Thyroid gland (tissue), 4 donors: Measurements from ENCODE around the gene DPP10. TPM values are rescaled to one million over a fixed set of nuclear protein-coding genes. Genes with fewer than 3 reads are reported as not detected.
"Not testable (repeated sequence)": the region's sequence is repeated elsewhere in the genome, so short reads cannot be mapped to it uniquely, and the experiment has no call there.

ENCODE experiments used
- DNase-seq, 2 donors: peaks; one replicate each; pipeline ENCODE4 v3.0.0-alpha.2; 2019
- H3K27ac ChIP-seq, 3 donors: fragments of 200-600 bp; sonication (generic); 1 replicate in 2 of 3; 2 replicates in 1 of 3; pipeline ENCODE4 v1.5.1; 2016 to 2019; ENCODE audit warnings: mild to moderate bottlenecking in 1 of 3, moderate library complexity in 1 of 3
- H3K27me3 ChIP-seq: fragments of 200-600 bp; sonication (generic); one replicate; pipeline ENCODE4 v1.5.1; 2019
- H3K36me3 ChIP-seq, 2 donors: fragments of 200-600 bp; sonication (generic); one replicate each; pipeline ENCODE4 v1.5.1; 2016 to 2019
- H3K4me1 ChIP-seq, 2 donors: fragments of 200-600 bp; sonication (generic); one replicate each; pipeline ENCODE4 v1.5.1; 2017 to 2019
- H3K4me3 ChIP-seq, 3 donors: fragments of 200-600 bp; sonication (generic); replicated peaks in 1 of 3; 1 replicate in 2 of 3; 2 replicates in 1 of 3; pipeline ENCODE4 v1.5.1; 2016; ENCODE audit warnings: mild to moderate bottlenecking in 1 of 3
- H3K9me3 ChIP-seq: fragments of 200-600 bp; sonication (generic); one replicate; pipeline ENCODE4 v1.5.1; 2017
- POLR2A ChIP-seq, 2 donors: fragments of 450-650 bp; IDR thresholded peaks; one replicate each; pipeline ENCODE4 v1.6.1; 2017; ENCODE audit warnings: antibody characterized with exemption in 2 of 2, mild to moderate bottlenecking in 2 of 2, moderate library complexity in 1 of 2
- WGBS, 2 donors: methylation state at CpG; one replicate each; pipeline ENCODE4 v1.1.5; 2017; 5-methylcytosine and 5-hydroxymethylcytosine counted together
- intact Hi-C: fragments of 100-400 bp; cut with DNase I; formaldehyde crosslinking; loops from one replicate; pipeline ENCODE4 v1.15.1; 2023
- total RNA-seq, 4 donors: library from RNA; depleted of rRNA; stranded (reverse); fragments of >200 nt; gene quantifications; one replicate each; pipeline ENCODE4 v1.2.3, GENCODE V29; 2016
- TF ChIP-seq, protein P1 (sequence below), 6 experiments: fragments of 200-600 bp in 3 of 6; fragments of 450-650 bp in 3 of 6; sonication (generic) in 3 of 6; IDR thresholded peaks; one replicate each; pipeline ENCODE4 v1.5.1; 2016 to 2019; ENCODE audit warnings: antibody characterized with exemption in 6 of 6, mild to moderate bottlenecking in 2 of 6, inconsistent platforms in 1 of 6, moderate library complexity in 1 of 6

DPP10 gene
- total RNA-seq = 1 to 10 TPM in 1 of 4 donors, under 1 TPM in 1, not detected in 2; 0.63 to 1.3 TPM

DNA sequence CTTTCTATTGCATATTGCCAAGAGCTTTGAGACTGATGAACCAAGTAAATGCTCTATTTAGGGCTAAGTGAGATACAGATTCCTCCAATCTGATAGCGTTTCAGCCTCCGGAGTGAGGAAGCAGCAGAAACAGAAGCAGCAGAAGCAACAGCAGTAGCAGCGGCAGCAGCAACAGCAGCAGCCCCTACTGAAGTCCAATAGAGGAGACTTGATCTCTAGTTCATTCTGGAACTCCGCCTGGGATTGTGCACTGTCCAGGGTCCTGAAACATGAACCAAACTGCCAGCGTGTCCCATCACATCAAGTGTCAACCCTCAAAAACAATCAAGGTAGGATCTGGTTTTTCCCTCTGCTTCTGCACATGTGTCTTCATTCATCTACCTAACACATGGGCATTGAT, at the start of gene DPP10:
Gene DPP10, plus strand, starts transcription at position 132 of the 400 bp plus-strand sequence.
- no peaks in the 10 kb centered on the region for H3K4me1 ChIP-seq
- WGBS, 2 donors = 3 to 5% methylated on average over 5 of the region's 5 CpGs
- H3K9me3 ChIP-seq = no peaks in the 10 kb centered on the region
- DNase-seq = peak; percentile 13 to 58
- H3K36me3 ChIP-seq = no peaks in the 10 kb centered on the region
- no peak within 1 kb of the TSS for H3K4me3 ChIP-seq
- no peak for TF ChIP-seq POLR2A (IDR thresholded peaks at IDR 0.05)
- TF ChIP-seq, protein P1, sequence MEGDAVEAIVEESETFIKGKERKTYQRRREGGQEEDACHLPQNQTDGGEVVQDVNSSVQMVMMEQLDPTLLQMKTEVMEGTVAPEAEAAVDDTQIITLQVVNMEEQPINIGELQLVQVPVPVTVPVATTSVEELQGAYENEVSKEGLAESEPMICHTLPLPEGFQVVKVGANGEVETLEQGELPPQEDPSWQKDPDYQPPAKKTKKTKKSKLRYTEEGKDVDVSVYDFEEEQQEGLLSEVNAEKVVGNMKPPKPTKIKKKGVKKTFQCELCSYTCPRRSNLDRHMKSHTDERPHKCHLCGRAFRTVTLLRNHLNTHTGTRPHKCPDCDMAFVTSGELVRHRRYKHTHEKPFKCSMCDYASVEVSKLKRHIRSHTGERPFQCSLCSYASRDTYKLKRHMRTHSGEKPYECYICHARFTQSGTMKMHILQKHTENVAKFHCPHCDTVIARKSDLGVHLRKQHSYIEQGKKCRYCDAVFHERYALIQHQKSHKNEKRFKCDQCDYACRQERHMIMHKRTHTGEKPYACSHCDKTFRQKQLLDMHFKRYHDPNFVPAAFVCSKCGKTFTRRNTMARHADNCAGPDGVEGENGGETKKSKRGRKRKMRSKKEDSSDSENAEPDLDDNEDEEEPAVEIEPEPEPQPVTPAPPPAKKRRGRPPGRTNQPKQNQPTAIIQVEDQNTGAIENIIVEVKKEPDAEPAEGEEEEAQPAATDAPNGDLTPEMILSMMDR (IDR thresholded peaks at IDR 0.05) = no peak
- H3K27me3 ChIP-seq = no peaks in the 10 kb centered on the region
- H3K27ac ChIP-seq = no peak within 1 kb of the TSS
- intact Hi-C loops = no loop called here

DNA sequence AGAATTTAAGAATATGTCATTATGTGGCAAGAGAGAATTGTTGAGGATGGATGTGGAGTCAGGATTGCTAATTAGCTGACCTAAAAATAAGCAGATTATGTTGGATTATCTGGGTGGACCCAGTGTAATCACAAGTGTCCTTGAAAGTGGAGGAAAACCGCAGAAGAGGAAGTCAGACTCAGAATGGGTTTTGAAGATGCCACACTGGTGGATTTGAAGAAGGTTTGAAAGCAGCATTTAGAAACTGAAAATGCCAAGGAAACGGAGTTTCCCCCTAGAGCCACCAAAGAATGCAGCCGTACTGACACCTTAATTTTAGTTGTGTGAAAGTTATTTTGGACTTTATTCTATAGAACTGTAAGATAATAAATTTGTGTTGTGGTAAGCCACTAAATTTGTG, 41.6 kb upstream of the DPP10 start:
- Histone ChIP-seq H3K9me3 (no peaks in the 10 kb centered on the region), H3K27ac (no peak overlapping the region), H3K36me3 (no peaks in the 10 kb centered on the region), H3K4me1 (no peaks in the 10 kb centered on the region), H3K4me3 (no peak overlapping the region), H3K27me3 (no peaks in the 10 kb centered on the region)
- intact Hi-C loops = no loop called here
- TF ChIP-seq, protein P1 (IDR thresholded peaks at IDR 0.05) = no peak
- no peak for TF ChIP-seq POLR2A (IDR thresholded peaks at IDR 0.05)
- no peak for DNase-seq
- 73 to 74% methylated on average over 3 of the region's 3 CpGs for WGBS, 2 donors

DNA sequence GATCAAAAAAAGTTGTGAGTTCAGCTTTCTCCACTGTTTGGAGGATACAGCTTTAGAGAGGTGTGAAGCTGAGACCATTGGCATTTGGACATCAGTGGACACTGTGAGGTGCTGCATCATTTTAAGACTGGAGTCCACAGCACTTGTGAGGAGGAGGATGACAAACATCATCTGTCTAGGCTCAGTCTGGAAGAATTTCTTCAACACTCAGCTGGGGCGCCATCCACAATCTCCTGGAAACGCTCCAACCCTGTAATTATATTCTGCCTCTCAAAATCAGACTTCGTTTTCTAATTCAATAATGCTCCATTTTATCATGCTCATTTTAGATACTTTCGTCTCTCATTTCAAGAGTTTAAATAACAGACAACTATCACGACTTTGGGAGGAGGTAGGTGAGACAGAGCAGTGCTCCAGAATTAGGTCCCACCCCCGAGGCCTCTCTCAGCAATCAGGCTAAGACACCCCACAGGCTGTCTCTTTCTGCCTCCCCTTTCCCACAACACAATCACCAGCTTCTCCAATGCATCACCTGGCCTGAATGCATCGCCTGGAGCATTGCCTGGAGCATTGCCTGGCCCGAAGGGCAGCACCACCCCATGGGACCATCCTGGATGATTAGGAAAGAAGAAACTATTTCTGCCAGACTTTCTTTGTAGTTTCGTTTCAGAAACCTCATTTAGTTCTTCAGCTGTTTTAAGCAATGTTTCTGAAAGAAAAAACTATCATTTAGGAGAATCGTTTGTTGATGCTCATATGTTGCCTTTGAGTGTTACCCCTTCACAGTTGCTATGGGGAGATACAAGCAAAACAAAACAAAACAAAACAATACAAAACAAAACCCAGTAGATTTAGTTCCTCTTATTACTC, 37.0 kb upstream of the DPP10 start:
- Histone ChIP-seq H3K27me3 (no peaks in the 10 kb centered on the region), H3K9me3 (no peaks in the 10 kb centered on the region), H3K4me1 (no peaks in the 10 kb centered on the region), H3K27ac (no peak overlapping the region), H3K4me3 (no peak overlapping the region), H3K36me3 (no peaks in the 10 kb centered on the region)
- intact Hi-C loops = no loop called here
- TF ChIP-seq, protein P1 (IDR thresholded peaks at IDR 0.05) = no peak
- no peak for TF ChIP-seq POLR2A (IDR thresholded peaks at IDR 0.05)
- no peak for DNase-seq
- 74 to 76% methylated on average over 10 of the region's 10 CpGs for WGBS, 2 donors

DNA sequence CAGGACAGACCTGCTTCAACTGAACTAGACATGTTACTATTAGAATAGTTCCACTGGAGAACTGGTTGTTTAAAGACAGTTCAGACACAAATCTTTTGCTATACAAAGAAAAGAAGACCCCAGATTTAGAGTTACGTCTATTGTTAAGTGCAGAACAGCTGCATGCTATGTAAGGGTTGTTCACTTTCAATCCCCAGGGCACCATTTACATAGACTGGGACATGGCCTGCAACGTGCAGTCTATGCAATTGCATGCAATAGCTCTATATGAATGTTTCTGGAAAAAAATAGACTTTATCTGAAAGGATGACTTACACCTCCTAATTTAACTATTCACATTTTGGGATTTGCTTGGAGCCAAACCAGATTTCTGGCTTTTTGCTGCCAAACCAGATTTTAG, 36.1 kb upstream of the DPP10 start:
- Histone ChIP-seq H3K36me3 (no peaks in the 10 kb centered on the region), H3K9me3 (no peaks in the 10 kb centered on the region), H3K27me3 (no peaks in the 10 kb centered on the region), H3K4me1 (no peaks in the 10 kb centered on the region), H3K4me3 (no peak overlapping the region), H3K27ac (no peak overlapping the region)
- DNase-seq = no peak
- no peak for TF ChIP-seq POLR2A (IDR thresholded peaks at IDR 0.05)
- TF ChIP-seq, protein P1 (IDR thresholded peaks at IDR 0.05) = no peak
- 71 to 86% methylated on average over 2 of the region's 2 CpGs for WGBS, 2 donors
- intact Hi-C loops = no loop called here

DNA sequence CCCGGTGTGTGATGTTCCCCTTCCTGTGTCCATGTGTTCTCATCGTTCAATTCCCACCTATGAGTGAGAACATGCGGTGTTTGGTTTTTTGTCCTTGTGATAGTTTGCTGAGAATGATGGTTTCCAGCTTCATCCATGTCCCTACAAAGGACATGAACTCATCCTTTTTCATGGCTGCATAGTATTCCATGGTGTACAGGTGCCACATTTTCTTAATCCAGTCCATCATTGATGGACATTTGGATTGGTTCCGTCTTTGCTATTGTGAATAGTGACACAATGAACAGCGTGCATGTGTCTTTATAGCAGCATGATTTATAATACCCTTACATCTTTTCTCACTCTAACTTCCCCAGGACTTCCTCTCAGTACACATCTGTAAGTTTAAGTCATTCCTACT, 35.1 kb upstream of the DPP10 start:
- 99 to 100% methylated on average over 3 to 5 of the region's 5 CpGs for WGBS, 2 donors
- intact Hi-C loops = not testable (repeated sequence)

More for the DNA sequence above, 35.1 kb upstream of the DPP10 start:
- not testable (repeated sequence) for H3K27me3 ChIP-seq, H3K27ac ChIP-seq, H3K4me3 ChIP-seq, DNase-seq, H3K4me1 ChIP-seq, H3K9me3 ChIP-seq, H3K36me3 ChIP-seq
